GM19043 (cell line): ENCODE data around the gene MAGI2.

ENCODE experiments used
- ATAC-seq: cut with Tn5 transposase; IDR thresholded peaks from one replicate; pipeline ENCODE4 v1.9.1; 2021; ENCODE audit warnings: low read depth; ENCODE audit not compliant: unreplicated experiment

Gene MAGI2

GRCh38 chr7:78473571-78474301 is 979.7 kb downstream of the MAGI2 start:
- no peak for ATAC-seq

GRCh38 chr7:78473021-78473420 is 980.4 kb downstream of the MAGI2 start:
- ATAC-seq, result no peak

- no peak for ATAC-seq
Measured at GRCh38 chr7:78472519-78472918, 980.9 kb downstream of the MAGI2 start.

- ATAC-seq, result no peak
Measured at GRCh38 chr7:78465894-78466293, 987.6 kb downstream of the MAGI2 start.

GRCh38 chr7:78463039-78463438 is 990.4 kb downstream of the MAGI2 start:
- ATAC-seq, result no peak

GRCh38 chr7:78450706-78451105 is 1002.8 kb downstream of the MAGI2 start:
- no peak for ATAC-seq

- ATAC-seq, result no peak
Measured at GRCh38 chr7:78448911-78449310, 1004.6 kb downstream of the MAGI2 start.

GRCh38 chr7:78444267-78444666 is 1009.2 kb downstream of the MAGI2 start:
- no peak for ATAC-seq

GRCh38 chr7:78443811-78444210 is 1009.7 kb downstream of the MAGI2 start:
- ATAC-seq, result no peak

GRCh38 chr7:78441737-78442136 is 1011.7 kb downstream of the MAGI2 start:
- no peak for ATAC-seq

GRCh38 chr7:78438433-78438832 is 1015.0 kb downstream of the MAGI2 start:
- ATAC-seq, result no peak

- ATAC-seq, result no peak
Measured at GRCh38 chr7:78437118-78437517, 1016.3 kb downstream of the MAGI2 start.

GRCh38 chr7:78435355-78435754 is 1018.1 kb downstream of the MAGI2 start:
- ATAC-seq, result no peak

- ATAC-seq, result no peak
Measured at GRCh38 chr7:78434281-78434680, 1019.2 kb downstream of the MAGI2 start.

- ATAC-seq, result no peak
Measured at GRCh38 chr7:78433421-78433820, 1020.0 kb downstream of the MAGI2 start.

GRCh38 chr7:78429878-78430277 is 1023.6 kb downstream of the MAGI2 start:
- no peak for ATAC-seq

GRCh38 chr7:78427209-78427608 is 1026.3 kb downstream of the MAGI2 start:
- no peak for ATAC-seq

GRCh38 chr7:78420001-78420400 is 1033.5 kb downstream of the MAGI2 start:
- ATAC-seq, result no peak

GRCh38 chr7:78417180-78417853 is 1036.2 kb downstream of the MAGI2 start:
- ATAC-seq, result no peak

- ATAC-seq, result no peak
Measured at GRCh38 chr7:78413568-78413967, 1039.9 kb downstream of the MAGI2 start.

- no peak for ATAC-seq
Measured at GRCh38 chr7:78412216-78412858, 1041.1 kb downstream of the MAGI2 start.

GRCh38 chr7:78407031-78407430 is 1046.4 kb downstream of the MAGI2 start:
- ATAC-seq, result no peak
